Hepatocyte (in vitro differentiated cells): Measurements from ENCODE around the gene TSPO2. TPM values are rescaled to one million over a fixed set of nuclear protein-coding genes. Genes with fewer than 3 reads are reported as not detected.
A peak's percentile ranks its signal among the peaks of the same experiment; 100 is the strongest.

Experiments used
- DNase-seq: peaks from one replicate; pipeline ENCODE4 v3.0.0-alpha.2; 2016; ENCODE audit warnings: low spot score
- H2AFZ ChIP-seq: fragments of 200-600 bp; sonication (generic); 2 replicates; pipeline ENCODE4 v1.6.0; 2016; ENCODE audit warnings: antibody characterized with exemption, mild to moderate bottlenecking
- H3K27ac ChIP-seq: fragments of 200-600 bp; sonication (generic); 2 replicates; pipeline ENCODE4 v1.5.1; 2016; ENCODE audit warnings: mild to moderate bottlenecking
- H3K27me3 ChIP-seq: fragments of 200-600 bp; sonication (generic); 2 replicates; pipeline ENCODE4 v1.6.1; 2016
- H3K36me3 ChIP-seq: fragments of 200-600 bp; sonication (generic); replicated peaks from 2 replicates; pipeline ENCODE4 v1.5.1; 2016; ENCODE audit warnings: low read depth; ENCODE audit not compliant: insufficient read depth
- H3K4me1 ChIP-seq: fragments of 200-600 bp; sonication (generic); 2 replicates; pipeline ENCODE4 v1.5.1; 2016; ENCODE audit warnings: mild to moderate bottlenecking, moderate library complexity; ENCODE audit not compliant: insufficient read depth
- H3K4me2 ChIP-seq: fragments of 200-600 bp; sonication (generic); 2 replicates; pipeline ENCODE4 v1.6.0; 2016
- H3K4me3 ChIP-seq: fragments of 200-600 bp; sonication (generic); 2 replicates; pipeline ENCODE4 v1.5.1; 2016; ENCODE audit warnings: mild to moderate bottlenecking
- H3K79me2 ChIP-seq: fragments of 200-600 bp; sonication (generic); 2 replicates; pipeline ENCODE4 v1.6.0; 2017; ENCODE audit warnings: mild to moderate bottlenecking
- H3K9me2 ChIP-seq: fragments of 200-600 bp; sonication (generic); replicated peaks from 2 replicates; pipeline ENCODE4 v1.6.0; 2017; ENCODE audit warnings: mild to moderate bottlenecking; ENCODE audit not compliant: insufficient read depth
- H3K9me3 ChIP-seq: fragments of 200-600 bp; sonication (generic); 2 replicates; pipeline ENCODE4 v1.5.1; 2016; ENCODE audit warnings: low read depth, mild to moderate bottlenecking
- H4K20me1 ChIP-seq: fragments of 200-600 bp; sonication (generic); 2 replicates; pipeline ENCODE4 v1.6.0; 2016; ENCODE audit warnings: mild to moderate bottlenecking; ENCODE audit not compliant: insufficient read depth, poor library complexity, severe bottlenecking
- CTCF ChIP-seq: fragments of 200-600 bp; sonication (generic); IDR thresholded peaks from 2 replicates; pipeline ENCODE4 v1.5.1; 2016; ENCODE audit warnings: antibody characterized with exemption, mild to moderate bottlenecking; ENCODE audit not compliant: poor library complexity
- EZH2 ChIP-seq: fragments of 200-600 bp; sonication (generic); IDR thresholded peaks from 2 replicates; pipeline ENCODE4 v1.6.1; 2016; ENCODE audit warnings: antibody characterized with exemption, mild to moderate bottlenecking, borderline replicate concordance
- EZH2phosphoT487 ChIP-seq: fragments of 200-600 bp; sonication (generic); IDR thresholded peaks from one replicate; pipeline ENCODE4 v1.6.1; 2018; ENCODE audit warnings: antibody characterized with exemption, mild to moderate bottlenecking, low read depth, moderate library complexity; ENCODE audit not compliant: unreplicated experiment, severe bottlenecking
- WGBS: methylation state at CpG from one replicate; pipeline ENCODE4 v1.1.6; 2016; ENCODE audit warnings: low lambda C conversion rate; ENCODE audit errors: missing lambda C conversion rate; 5-methylcytosine and 5-hydroxymethylcytosine counted together
- polyA plus RNA-seq: library from polyadenylated mRNA; unstranded; fragments of >200 nt; fragmentation: Nextera tagmentation; extraction: Ambion mirVana; gene quantifications from 2 replicates; pipeline ENCODE4 v1.2.1, GENCODE V29; 2016
- total RNA-seq: library from RNA; depleted of rRNA; stranded (reverse); fragments of >200 nt; gene quantifications from 2 replicates; pipeline ENCODE4 v1.2.3, GENCODE V29; 2014

TSPO2 gene
- total and polyA plus RNA-seq, 2 experiments from 2014 or later = 0.27 to 0.36 TPM

DNA sequence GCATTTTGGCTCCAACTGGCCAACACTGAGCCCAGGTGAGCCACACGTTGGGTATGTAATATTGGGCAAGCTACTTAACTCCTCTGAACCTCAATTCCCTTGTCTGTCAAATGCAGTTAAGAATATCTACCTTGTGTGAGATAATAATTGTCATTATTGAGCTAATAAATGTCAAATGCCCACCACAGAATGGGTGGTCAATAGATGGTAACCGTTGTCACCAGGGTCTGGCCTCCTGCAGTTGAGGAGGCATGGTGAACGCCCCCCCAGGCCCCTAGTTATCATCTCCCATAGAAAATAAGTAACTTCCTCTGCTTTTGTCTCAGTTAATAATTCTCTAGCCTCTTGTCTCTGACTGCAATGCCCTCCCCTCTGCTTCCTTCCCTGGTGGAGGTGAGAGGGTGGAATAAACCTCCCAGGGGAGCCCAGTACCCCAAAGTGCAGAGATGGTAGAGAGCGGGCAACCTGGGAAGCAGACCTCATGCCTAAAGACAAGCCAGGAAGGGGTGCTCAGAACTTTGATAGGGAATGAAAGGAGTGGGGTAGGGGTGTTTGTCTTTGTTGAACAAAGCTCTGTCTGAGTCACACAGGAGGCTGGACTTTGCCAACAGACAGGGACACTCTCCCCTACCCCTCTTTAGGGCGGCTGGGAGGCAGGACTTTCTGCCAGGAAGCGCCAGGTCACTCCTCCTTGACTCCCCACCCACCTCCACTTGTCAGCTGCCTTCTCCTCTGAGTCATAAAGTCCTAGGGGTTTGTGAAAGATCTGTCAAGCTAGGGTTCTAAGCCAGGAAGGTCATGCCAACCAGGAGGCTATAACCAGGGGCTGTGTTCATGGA lies 1.9 kb upstream of the TSPO2 start:
- peaks cover 39% of the 10 kb centered on the region for H3K4me1 ChIP-seq
- no peaks in the 10 kb centered on the region for H3K27me3 ChIP-seq
- H4K20me1 ChIP-seq = no peaks in the 10 kb centered on the region
- no peaks in the 10 kb centered on the region for H3K9me2 ChIP-seq
- WGBS = 52% methylated on average over 6 of the region's 6 CpGs
- no peaks in the 10 kb centered on the region for H3K36me3 ChIP-seq
- H3K9me3 ChIP-seq = no peaks in the 10 kb centered on the region
- H3K79me2 ChIP-seq = peaks cover 26% of the 10 kb centered on the region
- H3K4me2 ChIP-seq = peak overlapping the region; percentile 63
- no peak overlapping the region for H3K4me3 ChIP-seq
- H3K27ac ChIP-seq = peak overlapping the region; percentile 95
- TF ChIP-seq EZH2 (no peak), EZH2phosphoT487 (no peak), CTCF (no peak)
- peak overlapping the region; percentile 29 for H2AFZ ChIP-seq
- DNase-seq = peak; percentile 88

- WGBS = 83% methylated on average over 1 of the region's 1 CpG
- Histone ChIP-seq H3K4me3 (no peak overlapping the region), H3K9me3 (no peaks in the 10 kb centered on the region), H3K9me2 (no peaks in the 10 kb centered on the region), H3K4me1 (peaks cover 39% of the 10 kb centered on the region), H4K20me1 (no peaks in the 10 kb centered on the region), H3K27ac (peak overlapping the region; percentile 95), H3K4me2 (peak overlapping the region; percentile 44), H3K36me3 (no peaks in the 10 kb centered on the region), H3K27me3 (no peaks in the 10 kb centered on the region), H3K79me2 (peaks cover 19% of the 10 kb centered on the region), H2AFZ (no peak overlapping the region)
- no peak for DNase-seq
- TF ChIP-seq EZH2 (no peak), CTCF (no peak), EZH2phosphoT487 (no peak)
These were observed 1.2 kb upstream of the TSPO2 start for GRCh38 chr6:41040940-41041536.

DNA sequence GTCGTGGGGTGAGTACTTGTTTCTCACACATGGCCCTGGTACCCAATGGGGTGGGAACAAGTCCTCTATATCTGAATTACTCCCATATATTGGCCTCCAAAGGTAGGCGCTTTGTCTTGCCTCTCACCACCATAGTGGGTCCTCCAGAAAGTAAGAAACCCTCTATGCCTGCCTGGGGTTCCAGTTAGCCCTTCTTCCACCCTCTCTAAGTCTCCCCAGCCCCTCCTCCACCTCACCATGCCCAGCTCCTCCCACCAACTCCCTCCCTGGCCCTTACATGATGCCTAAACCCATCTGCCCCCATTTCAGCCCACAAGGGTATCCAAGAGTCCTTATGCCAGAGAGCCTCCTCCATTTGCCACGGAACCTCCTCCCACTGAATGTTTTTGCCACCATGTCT lies 884 bp downstream of the TSPO2 start:
- WGBS = 85% methylated on average over 3 of the region's 3 CpGs
- H3K36me3 ChIP-seq = no peaks in the 10 kb centered on the region
- peaks cover 49% of the 10 kb centered on the region for H3K4me1 ChIP-seq
- H2AFZ ChIP-seq = no peak overlapping the region
- H3K4me2 ChIP-seq = no peak overlapping the region
- no peak for DNase-seq
- no peak overlapping the region for H3K27ac ChIP-seq
- H3K9me3 ChIP-seq = no peaks in the 10 kb centered on the region
- H3K4me3 ChIP-seq = no peak overlapping the region
- no peaks in the 10 kb centered on the region for H4K20me1 ChIP-seq
- TF ChIP-seq EZH2 (no peak), CTCF (no peak), EZH2phosphoT487 (no peak)
- H3K79me2 ChIP-seq = peaks cover under 1% of the 10 kb centered on the region
- no peaks in the 10 kb centered on the region for H3K27me3 ChIP-seq
- no peaks in the 10 kb centered on the region for H3K9me2 ChIP-seq
